WTC11 (cell line): ENCODE measurements around the gene SERPINB6.

Experiments used
- CREB1 ChIP-seq: sonication (generic); formaldehyde crosslinking; IDR thresholded peaks from 2 replicates; pipeline ENCODE4 v1.8.0; 2023; ENCODE audit warnings: mild to moderate bottlenecking, missing genetic modification reagents
- CTCF ChIP-seq: fragments of 200-600 bp; IDR thresholded peaks from 2 replicates; pipeline ENCODE4 v1.8.0; 2022; ENCODE audit warnings: antibody characterized with exemption
- E2F5 ChIP-seq: sonication (generic); formaldehyde crosslinking; IDR thresholded peaks from 2 replicates; pipeline ENCODE4 v1.8.1; 2022; ENCODE audit warnings: mild to moderate bottlenecking, moderate library complexity, missing genetic modification reagents
- FOXK1 ChIP-seq: sonication (generic); formaldehyde crosslinking; IDR thresholded peaks from 2 replicates; pipeline ENCODE4 v1.8.0; 2022; ENCODE audit warnings: mild to moderate bottlenecking, moderate library complexity, missing genetic modification reagents
- USF2 ChIP-seq: sonication (generic); formaldehyde crosslinking; IDR thresholded peaks from 2 replicates; pipeline ENCODE4 v1.8.1; 2023; ENCODE audit warnings: mild to moderate bottlenecking, missing genetic modification reagents, moderate library complexity
- TF ChIP-seq, protein P1 (sequence below): sonication (generic); formaldehyde crosslinking; IDR thresholded peaks from 2 replicates; pipeline ENCODE4 v1.8.0; 2022; ENCODE audit warnings: mild to moderate bottlenecking, missing genetic modification reagents

DNA sequence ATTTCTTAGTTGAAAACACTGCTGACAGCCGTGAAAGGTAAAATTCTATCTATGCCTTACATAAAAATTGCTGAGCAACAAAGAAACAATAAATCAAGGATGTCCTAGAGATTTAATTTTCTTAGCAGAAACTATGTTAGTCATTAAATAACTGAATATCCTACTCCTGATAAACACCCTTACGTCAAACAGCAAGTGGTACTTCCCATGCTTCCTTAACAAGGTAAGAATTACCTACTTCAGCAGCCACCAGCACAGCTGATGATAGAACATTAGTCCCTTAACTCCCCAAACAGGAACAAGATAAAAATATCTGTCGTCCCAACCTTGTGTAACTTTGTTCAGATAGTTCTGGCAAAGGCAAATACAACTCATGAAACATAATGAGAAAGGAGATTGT is 8.7 kb downstream of the SERPINB6 start:
- TF ChIP-seq FOXK1 (no peak), CTCF (no peak), CREB1 (no peak), USF2 (CRISPR knock-in tag) (no peak), E2F5 (CRISPR knock-in tag) (no peak)
- TF ChIP-seq, protein P1, sequence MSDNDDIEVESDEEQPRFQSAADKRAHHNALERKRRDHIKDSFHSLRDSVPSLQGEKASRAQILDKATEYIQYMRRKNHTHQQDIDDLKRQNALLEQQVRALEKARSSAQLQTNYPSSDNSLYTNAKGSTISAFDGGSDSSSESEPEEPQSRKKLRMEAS (CRISPR knock-in tag) = no peak
